ENCODE measurements around the gene FNDC3B.

DNA sequence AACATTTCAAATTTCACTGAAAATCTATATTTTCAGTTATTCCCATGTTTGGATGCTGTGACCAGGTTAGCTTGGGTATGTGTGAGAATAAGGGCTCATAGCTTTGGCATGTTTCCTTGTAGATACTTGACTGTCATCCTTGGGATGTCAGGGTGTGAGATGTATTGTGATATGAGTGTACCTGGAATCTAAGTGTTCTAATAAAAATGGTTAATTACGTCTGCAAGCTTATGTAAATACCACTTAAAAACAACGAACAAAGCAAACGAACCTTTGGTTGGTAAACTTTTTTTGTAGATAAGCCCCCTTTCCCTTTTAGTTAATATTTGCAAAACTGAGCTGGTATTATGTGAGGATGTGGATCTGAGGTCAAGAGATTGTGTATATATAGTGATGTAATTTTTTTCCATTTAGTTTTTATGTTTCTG, 63.5 kb downstream of the FNDC3B start:
- TF ChIP-seq, protein P1, sequence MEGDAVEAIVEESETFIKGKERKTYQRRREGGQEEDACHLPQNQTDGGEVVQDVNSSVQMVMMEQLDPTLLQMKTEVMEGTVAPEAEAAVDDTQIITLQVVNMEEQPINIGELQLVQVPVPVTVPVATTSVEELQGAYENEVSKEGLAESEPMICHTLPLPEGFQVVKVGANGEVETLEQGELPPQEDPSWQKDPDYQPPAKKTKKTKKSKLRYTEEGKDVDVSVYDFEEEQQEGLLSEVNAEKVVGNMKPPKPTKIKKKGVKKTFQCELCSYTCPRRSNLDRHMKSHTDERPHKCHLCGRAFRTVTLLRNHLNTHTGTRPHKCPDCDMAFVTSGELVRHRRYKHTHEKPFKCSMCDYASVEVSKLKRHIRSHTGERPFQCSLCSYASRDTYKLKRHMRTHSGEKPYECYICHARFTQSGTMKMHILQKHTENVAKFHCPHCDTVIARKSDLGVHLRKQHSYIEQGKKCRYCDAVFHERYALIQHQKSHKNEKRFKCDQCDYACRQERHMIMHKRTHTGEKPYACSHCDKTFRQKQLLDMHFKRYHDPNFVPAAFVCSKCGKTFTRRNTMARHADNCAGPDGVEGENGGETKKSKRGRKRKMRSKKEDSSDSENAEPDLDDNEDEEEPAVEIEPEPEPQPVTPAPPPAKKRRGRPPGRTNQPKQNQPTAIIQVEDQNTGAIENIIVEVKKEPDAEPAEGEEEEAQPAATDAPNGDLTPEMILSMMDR (IDR thresholded peaks at IDR 0.05; ENCODE audit: extremely low read depth in 1 of 2, insufficient read depth in 1 of 2, low read depth in 1 of 2, low read length in 2 of 2), result no peak
- TF ChIP-seq, protein P2, sequence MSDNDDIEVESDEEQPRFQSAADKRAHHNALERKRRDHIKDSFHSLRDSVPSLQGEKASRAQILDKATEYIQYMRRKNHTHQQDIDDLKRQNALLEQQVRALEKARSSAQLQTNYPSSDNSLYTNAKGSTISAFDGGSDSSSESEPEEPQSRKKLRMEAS (IDR thresholded peaks at IDR 0.05; ENCODE audit: insufficient read depth, insufficient read length), result no peak
- TF ChIP-seq POLR2AphosphoS5 (IDR thresholded peaks at IDR 0.05; ENCODE audit: insufficient read depth, low read depth, low read length) (no peak), FOS (IDR thresholded peaks at IDR 0.05; ENCODE audit: borderline replicate concordance, insufficient read depth, low read length) (no peak), POLR2A (IDR thresholded peaks at IDR 0.05; ENCODE audit: low read depth, low read length) (no peak), EZH2 (IDR thresholded peaks at IDR 0.05; ENCODE audit: borderline replicate concordance, low read depth, low read length, severe bottlenecking) (no peak)
